SK-N-SH treated with all-trans-retinoic acid at 6 μM for 48 hours (cell line): ENCODE data around the gene MCOLN3.

Experiments
- ARNTL ChIP-seq: fragments of 450-650 bp; formaldehyde crosslinking; IDR thresholded peaks from 2 replicates; pipeline ENCODE4 v1.5.0; 2020; ENCODE audit warnings: low read depth, mild to moderate bottlenecking, moderate library complexity, borderline replicate concordance
- BACH2 ChIP-seq: fragments of 250-450 bp; sonication (Bioruptor Pico); IDR thresholded peaks from 2 replicates; pipeline ENCODE4 v1.9.0; 2021; ENCODE audit warnings: mild to moderate bottlenecking, borderline replicate concordance
- ESRRG ChIP-seq: fragments of 250-450 bp; sonication (Bioruptor Pico); IDR thresholded peaks from 2 replicates; pipeline ENCODE4 v1.6.1; 2021; ENCODE audit warnings: mild to moderate bottlenecking
- GLIS3 ChIP-seq: fragments of 250-450 bp; sonication (Bioruptor Pico); IDR thresholded peaks from 2 replicates; pipeline ENCODE4 v1.5.0; 2020; ENCODE audit warnings: mild to moderate bottlenecking, moderate library complexity
- ISL1 ChIP-seq: fragments of 250-450 bp; sonication (Bioruptor Pico); IDR thresholded peaks from 2 replicates; pipeline ENCODE4 v2.1.2; 2022; ENCODE audit warnings: mild to moderate bottlenecking, moderate library complexity
- OSR1 ChIP-seq: fragments of 250-450 bp; sonication (Bioruptor Pico); IDR thresholded peaks from 2 replicates; pipeline ENCODE4 v1.8.0; 2022; ENCODE audit warnings: moderate library complexity, mild to moderate bottlenecking, inconsistent platforms
- RARB ChIP-seq: fragments of 250-450 bp; sonication (Bioruptor Pico); IDR thresholded peaks from 2 replicates; pipeline ENCODE4 v1.8.0; 2021; ENCODE audit warnings: mild to moderate bottlenecking, moderate library complexity
- TOX ChIP-seq: fragments of 250-450 bp; sonication (Bioruptor Pico); IDR thresholded peaks from 2 replicates; pipeline ENCODE4 v1.8.0; 2021; ENCODE audit warnings: mild to moderate bottlenecking, moderate library complexity, borderline replicate concordance
- ZFP3 ChIP-seq: fragments of 250-450 bp; sonication (Bioruptor Pico); IDR thresholded peaks from 2 replicates; pipeline ENCODE4 v1.5.0; 2020; ENCODE audit warnings: mild to moderate bottlenecking, moderate library complexity
- ZFP30 ChIP-seq: fragments of 450-650 bp; formaldehyde crosslinking; IDR thresholded peaks from 2 replicates; pipeline ENCODE4 v1.5.0; 2022; ENCODE audit warnings: mild to moderate bottlenecking, moderate library complexity
- ZNF565 ChIP-seq: fragments of 450-650 bp; formaldehyde crosslinking; conservative IDR thresholded peaks from 2 replicates; pipeline ENCODE4 v1.5.0; 2020; ENCODE audit warnings: low read depth, mild to moderate bottlenecking, moderate library complexity
- TF ChIP-seq, protein P1 (sequence below): fragments of 250-450 bp; sonication (Bioruptor Pico); IDR thresholded peaks from 2 replicates; pipeline ENCODE4 v1.8.0; 2021; ENCODE audit warnings: low read depth, mild to moderate bottlenecking, moderate library complexity, borderline replicate concordance
- TF ChIP-seq, protein P2 (sequence below): fragments of 250-450 bp; sonication (Bioruptor Pico); IDR thresholded peaks from 2 replicates; pipeline ENCODE4 v1.8.0; 2020; ENCODE audit warnings: mild to moderate bottlenecking, moderate library complexity, borderline replicate concordance
- TF ChIP-seq, protein P3 (sequence below): fragments of 250-450 bp; sonication (Bioruptor Pico); IDR thresholded peaks from 2 replicates; pipeline ENCODE4 v1.5.1; 2020; ENCODE audit warnings: low read depth, mild to moderate bottlenecking, moderate library complexity

DNA sequence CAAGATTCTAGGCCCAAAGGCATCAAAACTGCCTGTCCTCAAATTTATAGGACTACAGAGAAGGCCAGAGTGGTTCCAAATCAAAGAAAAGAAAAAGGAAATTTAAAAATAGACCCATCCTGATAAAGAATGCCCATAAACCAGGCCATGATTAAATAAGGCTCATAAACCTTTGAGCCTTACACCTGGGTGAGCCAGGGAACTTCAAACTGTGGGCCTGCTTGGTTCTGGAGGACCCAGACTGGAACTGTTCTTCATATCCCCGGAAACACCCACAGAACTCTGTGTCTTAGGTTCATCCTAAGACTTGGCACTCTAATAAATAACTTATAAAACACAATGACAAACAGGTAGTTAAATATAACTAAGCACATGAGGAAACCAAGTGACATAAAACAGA is 80.2 kb downstream of the MCOLN3 start:
- TF ChIP-seq ZFP3 (CRISPR knock-in tag) (no peak), ZFP30 (CRISPR knock-in tag) (no peak), ARNTL (CRISPR knock-in tag) (no peak), TOX (no peak), OSR1 (no peak), BACH2 (CRISPR knock-in tag) (no peak), ZNF565 (CRISPR knock-in tag) (no peak), ISL1 (CRISPR knock-in tag) (no peak), ESRRG (CRISPR knock-in tag) (no peak), RARB (CRISPR knock-in tag) (no peak), GLIS3 (CRISPR knock-in tag) (no peak)
- TF ChIP-seq, protein P1, sequence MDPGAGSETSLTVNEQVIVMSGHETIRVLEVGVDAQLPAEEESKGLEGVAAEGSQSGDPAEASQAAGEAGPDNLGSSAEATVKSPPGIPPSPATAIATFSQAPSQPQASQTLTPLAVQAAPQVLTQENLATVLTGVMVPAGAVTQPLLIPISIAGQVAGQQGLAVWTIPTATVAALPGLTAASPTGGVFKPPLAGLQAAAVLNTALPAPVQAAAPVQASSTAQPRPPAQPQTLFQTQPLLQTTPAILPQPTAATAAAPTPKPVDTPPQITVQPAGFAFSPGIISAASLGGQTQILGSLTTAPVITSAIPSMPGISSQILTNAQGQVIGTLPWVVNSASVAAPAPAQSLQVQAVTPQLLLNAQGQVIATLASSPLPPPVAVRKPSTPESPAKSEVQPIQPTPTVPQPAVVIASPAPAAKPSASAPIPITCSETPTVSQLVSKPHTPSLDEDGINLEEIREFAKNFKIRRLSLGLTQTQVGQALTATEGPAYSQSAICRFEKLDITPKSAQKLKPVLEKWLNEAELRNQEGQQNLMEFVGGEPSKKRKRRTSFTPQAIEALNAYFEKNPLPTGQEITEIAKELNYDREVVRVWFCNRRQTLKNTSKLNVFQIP (CRISPR knock-in tag): no peak
- TF ChIP-seq, protein P2, sequence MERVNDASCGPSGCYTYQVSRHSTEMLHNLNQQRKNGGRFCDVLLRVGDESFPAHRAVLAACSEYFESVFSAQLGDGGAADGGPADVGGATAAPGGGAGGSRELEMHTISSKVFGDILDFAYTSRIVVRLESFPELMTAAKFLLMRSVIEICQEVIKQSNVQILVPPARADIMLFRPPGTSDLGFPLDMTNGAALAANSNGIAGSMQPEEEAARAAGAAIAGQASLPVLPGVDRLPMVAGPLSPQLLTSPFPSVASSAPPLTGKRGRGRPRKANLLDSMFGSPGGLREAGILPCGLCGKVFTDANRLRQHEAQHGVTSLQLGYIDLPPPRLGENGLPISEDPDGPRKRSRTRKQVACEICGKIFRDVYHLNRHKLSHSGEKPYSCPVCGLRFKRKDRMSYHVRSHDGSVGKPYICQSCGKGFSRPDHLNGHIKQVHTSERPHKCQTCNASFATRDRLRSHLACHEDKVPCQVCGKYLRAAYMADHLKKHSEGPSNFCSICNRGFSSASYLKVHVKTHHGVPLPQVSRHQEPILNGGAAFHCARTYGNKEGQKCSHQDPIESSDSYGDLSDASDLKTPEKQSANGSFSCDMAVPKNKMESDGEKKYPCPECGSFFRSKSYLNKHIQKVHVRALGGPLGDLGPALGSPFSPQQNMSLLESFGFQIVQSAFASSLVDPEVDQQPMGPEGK (CRISPR knock-in tag): no peak
- TF ChIP-seq, protein P3, sequence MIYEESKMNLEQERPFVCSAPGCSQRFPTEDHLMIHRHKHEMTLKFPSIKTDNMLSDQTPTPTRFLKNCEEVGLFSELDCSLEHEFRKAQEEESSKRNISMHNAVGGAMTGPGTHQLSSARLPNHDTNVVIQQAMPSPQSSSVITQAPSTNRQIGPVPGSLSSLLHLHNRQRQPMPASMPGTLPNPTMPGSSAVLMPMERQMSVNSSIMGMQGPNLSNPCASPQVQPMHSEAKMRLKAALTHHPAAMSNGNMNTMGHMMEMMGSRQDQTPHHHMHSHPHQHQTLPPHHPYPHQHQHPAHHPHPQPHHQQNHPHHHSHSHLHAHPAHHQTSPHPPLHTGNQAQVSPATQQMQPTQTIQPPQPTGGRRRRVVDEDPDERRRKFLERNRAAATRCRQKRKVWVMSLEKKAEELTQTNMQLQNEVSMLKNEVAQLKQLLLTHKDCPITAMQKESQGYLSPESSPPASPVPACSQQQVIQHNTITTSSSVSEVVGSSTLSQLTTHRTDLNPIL (CRISPR knock-in tag): no peak
